ENCODE data around the gene SIRT6. TPM values are rescaled to one million over a fixed set of nuclear protein-coding genes. Genes with fewer than 3 reads are reported as not detected.
"Not testable (repeated sequence)": the region's sequence is repeated elsewhere in the genome, so short reads cannot be mapped to it uniquely, and the experiment has no call there.

Gene SIRT6
- total and polyA plus RNA-seq, 2 donors (not counting 1 experiment from before 2014, with no cell fraction given): 8.8 to 9.2 TPM

GRCh38 chr19:4171676-4172075 is 10.7 kb downstream of the SIRT6 start:
- no peaks in the 10 kb centered on the region for H3K4me1 ChIP-seq (ENCODE audit: control insufficient read depth, extremely low read depth, insufficient read depth, low read length)
- peaks cover 2% of the 10 kb centered on the region for H3K27me3 ChIP-seq (ENCODE audit: control insufficient read depth, insufficient read depth, low read length)
- H2AFZ ChIP-seq (ENCODE audit: low read length): no peak overlapping the region
- H3K4me2 ChIP-seq (ENCODE audit: extremely low read depth, insufficient read depth, low read length): no peak overlapping the region
- H3K9me3 ChIP-seq (ENCODE audit: control insufficient read depth, insufficient read depth, low read depth, low read length): no peaks in the 10 kb centered on the region
- H3K27ac ChIP-seq (ENCODE audit: insufficient read depth, low read length): no peak overlapping the region
- no peak overlapping the region for H3K4me3 ChIP-seq (replicated peaks in 1 of 4; ENCODE audit: control extremely low read depth in 1 of 4, insufficient read depth in 1 of 4, low read depth in 3 of 4, low read length in 4 of 4)
- peaks cover 4% of the 10 kb centered on the region for H3K36me3 ChIP-seq (ENCODE audit: control insufficient read depth, insufficient read depth, low read length)
- H3K9ac ChIP-seq (ENCODE audit: insufficient read depth, low read length): no peak overlapping the region
- no peaks in the 10 kb centered on the region for H4K20me1 ChIP-seq (ENCODE audit: control insufficient read depth, extremely low read depth, insufficient read depth, low read length)
- TF ChIP-seq, protein P1, sequence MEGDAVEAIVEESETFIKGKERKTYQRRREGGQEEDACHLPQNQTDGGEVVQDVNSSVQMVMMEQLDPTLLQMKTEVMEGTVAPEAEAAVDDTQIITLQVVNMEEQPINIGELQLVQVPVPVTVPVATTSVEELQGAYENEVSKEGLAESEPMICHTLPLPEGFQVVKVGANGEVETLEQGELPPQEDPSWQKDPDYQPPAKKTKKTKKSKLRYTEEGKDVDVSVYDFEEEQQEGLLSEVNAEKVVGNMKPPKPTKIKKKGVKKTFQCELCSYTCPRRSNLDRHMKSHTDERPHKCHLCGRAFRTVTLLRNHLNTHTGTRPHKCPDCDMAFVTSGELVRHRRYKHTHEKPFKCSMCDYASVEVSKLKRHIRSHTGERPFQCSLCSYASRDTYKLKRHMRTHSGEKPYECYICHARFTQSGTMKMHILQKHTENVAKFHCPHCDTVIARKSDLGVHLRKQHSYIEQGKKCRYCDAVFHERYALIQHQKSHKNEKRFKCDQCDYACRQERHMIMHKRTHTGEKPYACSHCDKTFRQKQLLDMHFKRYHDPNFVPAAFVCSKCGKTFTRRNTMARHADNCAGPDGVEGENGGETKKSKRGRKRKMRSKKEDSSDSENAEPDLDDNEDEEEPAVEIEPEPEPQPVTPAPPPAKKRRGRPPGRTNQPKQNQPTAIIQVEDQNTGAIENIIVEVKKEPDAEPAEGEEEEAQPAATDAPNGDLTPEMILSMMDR (conservative IDR thresholded peaks at IDR 0.05 in 1 of 2, IDR thresholded peaks at IDR 0.05 in 1 of 2; ENCODE audit: low read depth in 1 of 2, low read length in 2 of 2): no peak
- no peak for TF ChIP-seq EZH2 (IDR thresholded peaks at IDR 0.05; ENCODE audit: low read length, missing control alignments)
- DNase-seq (ENCODE audit: low read depth in 2 of 2): no peak
- H3K79me2 ChIP-seq (ENCODE audit: control insufficient read depth, insufficient read depth, low read length): no peaks in the 10 kb centered on the region

DNA sequence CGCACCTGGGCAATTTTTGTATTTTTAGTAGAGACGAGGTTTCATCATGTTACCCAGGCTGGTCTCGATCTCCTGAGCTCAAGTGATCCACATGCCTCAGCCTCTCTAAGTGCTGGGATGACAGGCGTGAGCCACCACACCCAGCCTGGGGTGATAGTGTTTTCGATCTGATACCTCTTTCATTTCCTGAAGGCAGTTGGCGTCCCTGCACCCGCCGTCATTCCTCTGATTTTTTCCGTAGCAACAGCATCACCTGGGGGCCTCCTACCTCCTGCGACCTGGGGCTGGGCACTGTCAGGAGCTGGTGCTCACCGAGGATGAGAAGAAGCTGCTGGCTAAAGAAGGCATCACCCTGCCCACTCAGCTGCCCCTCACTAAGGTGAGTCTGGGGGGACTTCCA is 18.1 kb downstream of the SIRT6 start:
- TF ChIP-seq EZH2 (IDR thresholded peaks at IDR 0.05; ENCODE audit: low read length, missing control alignments): no peak
- TF ChIP-seq, protein P1 (conservative IDR thresholded peaks at IDR 0.05 in 1 of 2, IDR thresholded peaks at IDR 0.05 in 1 of 2; ENCODE audit: low read depth in 1 of 2, low read length in 2 of 2): no peak
- Histone ChIP-seq H3K79me2 (ENCODE audit: control insufficient read depth, insufficient read depth, low read length) (no peaks in the 10 kb centered on the region), H3K4me1 (ENCODE audit: control insufficient read depth, extremely low read depth, insufficient read depth, low read length) (no peaks in the 10 kb centered on the region), H3K9me3 (ENCODE audit: control insufficient read depth, insufficient read depth, low read depth, low read length) (no peaks in the 10 kb centered on the region), H3K4me2 (ENCODE audit: extremely low read depth, insufficient read depth, low read length) (no peak overlapping the region), H2AFZ (ENCODE audit: low read length) (no peak overlapping the region), H4K20me1 (ENCODE audit: control insufficient read depth, extremely low read depth, insufficient read depth, low read length) (no peaks in the 10 kb centered on the region), H3K9ac (ENCODE audit: insufficient read depth, low read length) (no peak overlapping the region), H3K36me3 (ENCODE audit: control insufficient read depth, insufficient read depth, low read length) (no peaks in the 10 kb centered on the region), H3K27me3 (ENCODE audit: control insufficient read depth, insufficient read depth, low read length) (no peaks in the 10 kb centered on the region), H3K4me3 (replicated peaks in 1 of 4; ENCODE audit: control extremely low read depth in 1 of 4, insufficient read depth in 1 of 4, low read depth in 3 of 4, low read length in 4 of 4) (no peak overlapping the region), H3K27ac (ENCODE audit: insufficient read depth, low read length) (no peak overlapping the region)
- DNase-seq (ENCODE audit: low read depth in 2 of 2): no peak

- H4K20me1 ChIP-seq (ENCODE audit: control insufficient read depth, extremely low read depth, insufficient read depth, low read length): no peaks in the 10 kb centered on the region
- H3K4me2 ChIP-seq (ENCODE audit: extremely low read depth, insufficient read depth, low read length): no peak overlapping the region
- DNase-seq (ENCODE audit: low read depth in 2 of 2): no peak
- H3K4me1 ChIP-seq (ENCODE audit: control insufficient read depth, extremely low read depth, insufficient read depth, low read length): no peaks in the 10 kb centered on the region
- TF ChIP-seq EZH2 (IDR thresholded peaks at IDR 0.05; ENCODE audit: low read length, missing control alignments): no peak
- TF ChIP-seq, protein P1 (conservative IDR thresholded peaks at IDR 0.05 in 1 of 2, IDR thresholded peaks at IDR 0.05 in 1 of 2; ENCODE audit: low read depth in 1 of 2, low read length in 2 of 2): no peak
- H3K27me3 ChIP-seq (ENCODE audit: control insufficient read depth, insufficient read depth, low read length): no peaks in the 10 kb centered on the region
- H3K4me3 ChIP-seq (replicated peaks in 1 of 4; ENCODE audit: control extremely low read depth in 1 of 4, insufficient read depth in 1 of 4, low read depth in 3 of 4, low read length in 4 of 4): no peak overlapping the region
- H2AFZ ChIP-seq (ENCODE audit: low read length): no peak overlapping the region
- no peaks in the 10 kb centered on the region for H3K9me3 ChIP-seq (ENCODE audit: control insufficient read depth, insufficient read depth, low read depth, low read length)
- H3K79me2 ChIP-seq (ENCODE audit: control insufficient read depth, insufficient read depth, low read length): no peaks in the 10 kb centered on the region
- no peak overlapping the region for H3K9ac ChIP-seq (ENCODE audit: insufficient read depth, low read length)
- no peaks in the 10 kb centered on the region for H3K36me3 ChIP-seq (ENCODE audit: control insufficient read depth, insufficient read depth, low read length)
- no peak overlapping the region for H3K27ac ChIP-seq (ENCODE audit: insufficient read depth, low read length)
Measured at GRCh38 chr19:4161415-4162077, 20.8 kb downstream of the SIRT6 start.

DNA sequence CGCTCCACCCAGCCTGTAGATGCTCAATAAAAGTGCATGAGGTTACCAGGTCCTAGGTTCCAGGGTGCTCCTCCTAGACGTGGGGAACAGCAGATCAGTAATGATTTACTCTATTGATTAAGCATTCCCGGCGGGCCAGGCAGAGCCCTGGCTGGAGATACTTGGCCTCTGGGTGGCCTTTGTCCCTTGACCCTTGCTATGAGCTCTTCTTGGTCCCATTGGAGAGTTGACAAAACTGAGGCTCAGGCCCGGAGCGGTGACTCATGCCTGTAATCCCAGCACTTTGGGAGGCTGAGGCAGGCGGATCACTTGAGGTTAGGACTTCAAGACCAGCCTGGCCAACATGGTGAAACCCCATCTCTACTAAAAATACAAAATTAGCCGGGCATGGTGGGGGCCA is 24.4 kb downstream of the SIRT6 start:
- H3K4me2 ChIP-seq (ENCODE audit: extremely low read depth, insufficient read depth, low read length); H3K4me3 ChIP-seq (replicated peaks in 1 of 4; ENCODE audit: control extremely low read depth in 1 of 4, insufficient read depth in 1 of 4, low read depth in 3 of 4, low read length in 4 of 4); H3K79me2 ChIP-seq (ENCODE audit: control insufficient read depth, insufficient read depth, low read length): not testable (repeated sequence)

More for the DNA sequence above, 24.4 kb downstream of the SIRT6 start:
- not testable (repeated sequence) for H3K9ac ChIP-seq (ENCODE audit: insufficient read depth, low read length); DNase-seq (ENCODE audit: low read depth in 2 of 2); H3K4me1 ChIP-seq (ENCODE audit: control insufficient read depth, extremely low read depth, insufficient read depth, low read length); H3K27ac ChIP-seq (ENCODE audit: insufficient read depth, low read length); H3K27me3 ChIP-seq (ENCODE audit: control insufficient read depth, insufficient read depth, low read length); H3K9me3 ChIP-seq (ENCODE audit: control insufficient read depth, insufficient read depth, low read depth, low read length); H2AFZ ChIP-seq (ENCODE audit: low read length); H3K36me3 ChIP-seq (ENCODE audit: control insufficient read depth, insufficient read depth, low read length); H4K20me1 ChIP-seq (ENCODE audit: control insufficient read depth, extremely low read depth, insufficient read depth, low read length)

All from fibroblast of lung (primary cell).